ENCODE results near the gene TBL1X.

Gene TBL1X

GRCh38 chrX:9586992-9587392 lies 122.1 kb downstream of the TBL1X start:
- Histone ChIP-seq H3K4me1 (ENCODE audit: control insufficient read depth, insufficient read depth, low read length) (peaks cover 37% of the 10 kb centered on the region), H3K9me3 (ENCODE audit: control insufficient read depth, insufficient read depth, low read depth, low read length) (peaks cover 2% of the 10 kb centered on the region; the same call in 1 of the 2 replicates), H3K27me3 (ENCODE audit: control insufficient read depth, insufficient read depth, low read length) (no peaks in the 10 kb centered on the region), H3K4me3 (ENCODE audit: low read depth, low read length) (no peak overlapping the region), H3K9ac (ENCODE audit: low read length) (no peak overlapping the region), H3K36me3 (ENCODE audit: control insufficient read depth, insufficient read depth, low read length) (no peaks in the 10 kb centered on the region), H3K27ac (ENCODE audit: low read depth, low read length) (no peak overlapping the region)

DNA sequence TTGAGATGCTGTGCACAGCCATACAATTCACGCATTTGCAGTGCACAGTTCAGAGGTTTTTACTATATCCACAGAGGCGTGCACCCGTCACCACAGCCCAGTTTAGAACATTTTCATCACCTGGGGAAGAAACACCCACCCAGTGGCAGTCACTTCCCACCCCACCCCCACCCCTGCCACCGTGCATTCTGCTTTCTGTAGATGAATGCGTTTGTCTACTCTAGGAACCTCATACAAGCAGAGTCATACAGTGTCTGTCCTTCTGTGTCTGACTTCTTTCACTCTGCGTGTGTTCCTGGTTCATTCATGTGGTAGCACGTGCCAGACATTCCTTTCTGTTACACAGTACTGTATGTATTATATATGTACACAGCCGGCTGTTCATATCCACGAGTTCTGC lies 122.8 kb downstream of the TBL1X start:
- no peak overlapping the region for H3K27ac ChIP-seq (ENCODE audit: low read depth, low read length)
- H3K36me3 ChIP-seq (ENCODE audit: control insufficient read depth, insufficient read depth, low read length): no peaks in the 10 kb centered on the region
- H3K4me3 ChIP-seq (ENCODE audit: low read depth, low read length): no peak overlapping the region
- no peaks in the 10 kb centered on the region for H3K27me3 ChIP-seq (ENCODE audit: control insufficient read depth, insufficient read depth, low read length)
- no peak overlapping the region for H3K9ac ChIP-seq (ENCODE audit: low read length)
- peaks cover 34% of the 10 kb centered on the region for H3K4me1 ChIP-seq (ENCODE audit: control insufficient read depth, insufficient read depth, low read length)
- peaks cover 3% of the 10 kb centered on the region; the same call in 1 of the 2 replicates for H3K9me3 ChIP-seq (ENCODE audit: control insufficient read depth, insufficient read depth, low read depth, low read length)

- no peaks in the 10 kb centered on the region for H3K36me3 ChIP-seq (ENCODE audit: control insufficient read depth, insufficient read depth, low read length)
- no peak overlapping the region for H3K4me3 ChIP-seq (ENCODE audit: low read depth, low read length)
- H3K27me3 ChIP-seq (ENCODE audit: control insufficient read depth, insufficient read depth, low read length): no peaks in the 10 kb centered on the region
- H3K4me1 ChIP-seq (ENCODE audit: control insufficient read depth, insufficient read depth, low read length): peaks cover 32% of the 10 kb centered on the region
- no peak overlapping the region for H3K9ac ChIP-seq (ENCODE audit: low read length)
- H3K27ac ChIP-seq (ENCODE audit: low read depth, low read length): no peak overlapping the region
- peaks cover 3% of the 10 kb centered on the region; the same call in 1 of the 2 replicates for H3K9me3 ChIP-seq (ENCODE audit: control insufficient read depth, insufficient read depth, low read depth, low read length)
Measured at GRCh38 chrX:9591496-9591895, 126.6 kb downstream of the TBL1X start.

- Histone ChIP-seq H3K36me3 (ENCODE audit: control insufficient read depth, insufficient read depth, low read length) (no peaks in the 10 kb centered on the region), H3K27me3 (ENCODE audit: control insufficient read depth, insufficient read depth, low read length) (no peaks in the 10 kb centered on the region), H3K9me3 (ENCODE audit: control insufficient read depth, insufficient read depth, low read depth, low read length) (peaks cover 3% of the 10 kb centered on the region; the same call in 1 of the 2 replicates), H3K4me3 (ENCODE audit: low read depth, low read length) (no peak overlapping the region), H3K9ac (ENCODE audit: low read length) (no peak overlapping the region), H3K27ac (ENCODE audit: low read depth, low read length) (no peak overlapping the region), H3K4me1 (ENCODE audit: control insufficient read depth, insufficient read depth, low read length) (peaks cover 31% of the 10 kb centered on the region)
Measured at GRCh38 chrX:9593756-9594155, 128.9 kb downstream of the TBL1X start.

DNA sequence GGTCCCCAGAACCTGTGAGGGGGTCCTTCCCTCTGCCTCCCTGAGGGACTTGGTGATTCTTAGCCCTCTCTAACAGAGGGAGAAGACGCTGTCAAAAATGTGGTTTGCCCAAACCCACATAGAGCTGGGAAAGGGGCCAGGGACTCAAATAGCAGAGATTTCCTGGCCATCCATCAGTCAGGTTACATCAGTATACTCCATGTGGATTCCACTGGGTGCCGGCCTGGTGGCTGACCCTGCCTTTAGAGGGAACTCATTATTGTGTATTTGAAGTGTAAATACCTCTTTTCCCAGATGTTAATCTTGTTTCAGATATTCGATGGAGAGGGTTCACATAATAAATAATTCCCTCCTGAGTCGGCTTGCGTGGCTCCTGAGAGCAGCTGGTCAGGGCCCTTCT lies 130.3 kb downstream of the TBL1X start:
- no peak overlapping the region for H3K4me3 ChIP-seq (ENCODE audit: low read depth, low read length)
- no peaks in the 10 kb centered on the region for H3K36me3 ChIP-seq (ENCODE audit: control insufficient read depth, insufficient read depth, low read length)
- peak overlapping the region; percentile 55; the same call in 1 of the 2 replicates for H3K27ac ChIP-seq (ENCODE audit: low read depth, low read length)
- H3K9ac ChIP-seq (ENCODE audit: low read length): no peak overlapping the region
- peaks cover 31% of the 10 kb centered on the region for H3K4me1 ChIP-seq (ENCODE audit: control insufficient read depth, insufficient read depth, low read length)
- H3K27me3 ChIP-seq (ENCODE audit: control insufficient read depth, insufficient read depth, low read length): no peaks in the 10 kb centered on the region
- peaks cover 3% of the 10 kb centered on the region; the same call in 1 of the 2 replicates for H3K9me3 ChIP-seq (ENCODE audit: control insufficient read depth, insufficient read depth, low read depth, low read length)

GRCh38 chrX:9596837-9597236 lies 132.0 kb downstream of the TBL1X start:
- peaks cover 3% of the 10 kb centered on the region; the same call in 1 of the 2 replicates for H3K9me3 ChIP-seq (ENCODE audit: control insufficient read depth, insufficient read depth, low read depth, low read length)
- H3K27me3 ChIP-seq (ENCODE audit: control insufficient read depth, insufficient read depth, low read length): no peaks in the 10 kb centered on the region
- H3K4me1 ChIP-seq (ENCODE audit: control insufficient read depth, insufficient read depth, low read length): peaks cover 31% of the 10 kb centered on the region
- H3K27ac ChIP-seq (ENCODE audit: low read depth, low read length): no peak overlapping the region
- H3K4me3 ChIP-seq (ENCODE audit: low read depth, low read length): no peak overlapping the region
- no peaks in the 10 kb centered on the region for H3K36me3 ChIP-seq (ENCODE audit: control insufficient read depth, insufficient read depth, low read length)
- no peak overlapping the region for H3K9ac ChIP-seq (ENCODE audit: low read length)

- H3K4me3 ChIP-seq (ENCODE audit: low read depth, low read length): no peak overlapping the region
- no peaks in the 10 kb centered on the region for H3K36me3 ChIP-seq (ENCODE audit: control insufficient read depth, insufficient read depth, low read length)
- H3K27me3 ChIP-seq (ENCODE audit: control insufficient read depth, insufficient read depth, low read length): no peaks in the 10 kb centered on the region
- H3K4me1 ChIP-seq (ENCODE audit: control insufficient read depth, insufficient read depth, low read length): peaks cover 31% of the 10 kb centered on the region
- H3K27ac ChIP-seq (ENCODE audit: low read depth, low read length): no peak overlapping the region
- no peak overlapping the region for H3K9ac ChIP-seq (ENCODE audit: low read length)
- H3K9me3 ChIP-seq (ENCODE audit: control insufficient read depth, insufficient read depth, low read depth, low read length): no peaks in the 10 kb centered on the region
Measured at GRCh38 chrX:9597361-9598035, 132.6 kb downstream of the TBL1X start.

DNA sequence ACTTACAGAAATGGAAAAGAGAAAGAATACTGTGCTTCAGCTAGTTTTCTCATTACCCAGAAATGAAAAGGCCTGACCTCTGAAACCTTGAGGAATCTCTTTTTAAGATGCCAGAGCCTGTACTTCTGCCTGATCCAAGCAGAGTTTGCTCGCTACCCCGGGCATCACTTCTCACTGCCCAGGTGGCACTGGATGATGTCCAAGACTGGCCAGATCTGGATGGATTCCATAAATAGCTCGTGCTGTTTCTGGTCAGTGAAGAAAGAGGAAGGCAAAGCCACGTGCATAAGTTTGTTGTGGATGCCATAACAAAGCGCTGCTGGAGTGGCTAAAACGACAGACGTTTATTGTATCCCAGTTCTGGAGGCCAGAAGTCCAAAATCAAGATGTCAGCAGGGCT lies 133.5 kb downstream of the TBL1X start:
- H3K9me3 ChIP-seq (ENCODE audit: control insufficient read depth, insufficient read depth, low read depth, low read length): no peaks in the 10 kb centered on the region
- H3K9ac ChIP-seq (ENCODE audit: low read length): no peak overlapping the region
- H3K36me3 ChIP-seq (ENCODE audit: control insufficient read depth, insufficient read depth, low read length): no peaks in the 10 kb centered on the region
- no peak overlapping the region for H3K4me3 ChIP-seq (ENCODE audit: low read depth, low read length)
- H3K27ac ChIP-seq (ENCODE audit: low read depth, low read length): no peak overlapping the region
- H3K4me1 ChIP-seq (ENCODE audit: control insufficient read depth, insufficient read depth, low read length): peaks cover 31% of the 10 kb centered on the region
- no peaks in the 10 kb centered on the region for H3K27me3 ChIP-seq (ENCODE audit: control insufficient read depth, insufficient read depth, low read length)

GRCh38 chrX:9604111-9604907 lies 139.5 kb downstream of the TBL1X start:
- Histone ChIP-seq H3K9ac (ENCODE audit: low read length) (no peak overlapping the region), H3K36me3 (ENCODE audit: control insufficient read depth, insufficient read depth, low read length) (peaks cover 8% of the 10 kb centered on the region), H3K27ac (ENCODE audit: low read depth, low read length) (no peak overlapping the region), H3K4me1 (ENCODE audit: control insufficient read depth, insufficient read depth, low read length) (no peaks in the 10 kb centered on the region), H3K27me3 (ENCODE audit: control insufficient read depth, insufficient read depth, low read length) (no peaks in the 10 kb centered on the region), H3K9me3 (ENCODE audit: control insufficient read depth, insufficient read depth, low read depth, low read length) (0 out of 2 replicates have a peak, but pooled peaks cover 4% of the 10 kb centered on the region), H3K4me3 (ENCODE audit: low read depth, low read length) (no peak overlapping the region)

GRCh38 chrX:9604908-9605306 lies 140.0 kb downstream of the TBL1X start:
- no peak overlapping the region for H3K27ac ChIP-seq (ENCODE audit: low read depth, low read length)
- no peak overlapping the region for H3K9ac ChIP-seq (ENCODE audit: low read length)
- H3K4me1 ChIP-seq (ENCODE audit: control insufficient read depth, insufficient read depth, low read length): no peaks in the 10 kb centered on the region
- 0 out of 2 replicates have a peak, but pooled peaks cover 4% of the 10 kb centered on the region for H3K9me3 ChIP-seq (ENCODE audit: control insufficient read depth, insufficient read depth, low read depth, low read length)
- H3K36me3 ChIP-seq (ENCODE audit: control insufficient read depth, insufficient read depth, low read length): peaks cover 8% of the 10 kb centered on the region
- H3K4me3 ChIP-seq (ENCODE audit: low read depth, low read length): no peak overlapping the region
- H3K27me3 ChIP-seq (ENCODE audit: control insufficient read depth, insufficient read depth, low read length): no peaks in the 10 kb centered on the region

DNA sequence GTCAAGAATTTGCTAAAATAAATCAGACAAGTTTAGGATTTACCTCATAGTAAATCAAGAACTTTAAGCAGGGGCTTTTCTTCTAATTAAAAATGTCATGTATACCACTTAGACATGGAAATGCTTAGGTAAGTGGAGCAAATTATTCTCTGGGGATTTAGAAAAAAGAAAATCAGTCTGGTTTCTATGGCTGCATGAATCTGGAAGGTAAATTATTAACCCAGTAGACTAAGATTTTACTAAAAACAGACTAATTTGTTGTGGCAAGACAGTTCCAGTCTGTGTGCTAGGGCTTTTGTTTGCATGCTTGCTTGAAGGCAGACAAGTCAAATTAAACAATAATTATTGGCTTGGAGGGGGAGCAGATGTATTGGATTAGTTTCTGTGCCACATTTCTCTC lies 140.6 kb downstream of the TBL1X start:
- H3K27ac ChIP-seq (ENCODE audit: low read depth, low read length): no peak overlapping the region
- H3K27me3 ChIP-seq (ENCODE audit: control insufficient read depth, insufficient read depth, low read length): no peaks in the 10 kb centered on the region

More for the DNA sequence above, 140.6 kb downstream of the TBL1X start:
- no peak overlapping the region for H3K9ac ChIP-seq (ENCODE audit: low read length)
- H3K36me3 ChIP-seq (ENCODE audit: control insufficient read depth, insufficient read depth, low read length): peaks cover 8% of the 10 kb centered on the region
- H3K4me1 ChIP-seq (ENCODE audit: control insufficient read depth, insufficient read depth, low read length): no peaks in the 10 kb centered on the region
- H3K9me3 ChIP-seq (ENCODE audit: control insufficient read depth, insufficient read depth, low read depth, low read length): 0 out of 2 replicates have a peak, but pooled peaks cover 4% of the 10 kb centered on the region
- no peak overlapping the region for H3K4me3 ChIP-seq (ENCODE audit: low read depth, low read length)

Data from HUES6 (cell line).